OCI-LY3 (cell line): ENCODE measurements around the gene CMA1.
"Not testable (repeated sequence)": the region's sequence is repeated elsewhere in the genome, so short reads cannot be mapped to it uniquely, and the experiment has no call there.

Experiments used
- H2AFZ ChIP-seq: fragments of 200-600, 300-600 bp; shearing (Covaris generic); 2 replicates; pipeline ENCODE4 v1.6.0; 2014; ENCODE audit warnings: antibody characterized with exemption, low read depth, low read length
- H3K27ac ChIP-seq: fragments of 200-600, 300-600 bp; sonication (generic); 2 replicates; pipeline ENCODE4 v1.5.1; 2014; ENCODE audit warnings: mild to moderate bottlenecking, low read length, moderate library complexity, mixed read lengths
- H3K27me3 ChIP-seq: fragments of 200-600, 300-600 bp; sonication (generic); 2 replicates; pipeline ENCODE4 v1.6.1; 2014; ENCODE audit warnings: low read depth, low read length, mixed read lengths
- H3K36me3 ChIP-seq: fragments of 200-600, 300-600 bp; sonication (generic); replicated peaks from 2 replicates; pipeline ENCODE3; 2014; ENCODE audit warnings: low read depth, low read length, mixed read lengths
- H3K4me1 ChIP-seq: fragments of 300-600, 200-600 bp; sonication (generic); 2 replicates; pipeline ENCODE4 v1.6.1; 2014; ENCODE audit warnings: low read length, mixed read lengths
- H3K4me2 ChIP-seq: fragments of 200-600, 300-600 bp; sonication (generic); 2 replicates; pipeline ENCODE4 v1.6.1; 2014; ENCODE audit warnings: low read length, mixed read lengths
- H3K4me3 ChIP-seq: fragments of 300-600, 200-600 bp; sonication (generic); 2 replicates; pipeline ENCODE4 v1.5.1; 2014; ENCODE audit warnings: antibody characterized with exemption, mild to moderate bottlenecking, low read length, moderate library complexity
- H3K79me2 ChIP-seq: fragments of 300-600, 200-600 bp; shearing (Covaris generic); 2 replicates; pipeline ENCODE4 v1.6.1; 2014; ENCODE audit warnings: mild to moderate bottlenecking, low read length, mixed read lengths
- H3K9ac ChIP-seq: fragments of 300-600, 200-600 bp; shearing (Covaris generic); 2 replicates; pipeline ENCODE4 v1.6.0; 2014; ENCODE audit warnings: mild to moderate bottlenecking, low read length, moderate library complexity
- H3K9me3 ChIP-seq: fragments of 200-600, 300-600 bp; shearing (Covaris generic); 2 replicates; pipeline ENCODE4 v1.6.1; 2014; ENCODE audit warnings: low read length, mixed read lengths; ENCODE audit not compliant: insufficient read depth
- H4K20me1 ChIP-seq: fragments of 200-600, 300-600 bp; sonication (generic); 2 replicates; pipeline ENCODE4 v1.6.1; 2016; ENCODE audit warnings: low read length, mixed read lengths; ENCODE audit not compliant: insufficient read depth
- CTCF ChIP-seq: fragments of 200-600, 300-600 bp; sonication (generic); IDR thresholded peaks from 2 replicates; pipeline ENCODE4 v1.5.1; 2014; ENCODE audit warnings: antibody characterized with exemption, low read length, low read depth
- EZH2phosphoT487 ChIP-seq: fragments of 200-600 bp; shearing (Covaris generic); IDR thresholded peaks from 2 replicates; pipeline ENCODE4 v1.6.1; 2018; ENCODE audit warnings: antibody characterized with exemption, mixed run types, low read depth

Gene CMA1

GRCh38 chr14:24508155-24508840, at the start of gene CMA1:
Gene CMA1, minus strand, starts transcription at chr14:24508265. Its CDS starts 30 bp downstream, at chr14:24508235.
- H3K36me3 ChIP-seq: no peaks in the 10 kb centered on the region
- no peak within 1 kb of the TSS for H3K27ac ChIP-seq
- TF ChIP-seq CTCF (no peak), EZH2phosphoT487 (no peak)
- no peaks in the 10 kb centered on the region for H3K79me2 ChIP-seq
- peaks cover 20% of the 10 kb centered on the region for H3K4me1 ChIP-seq
- H3K27me3 ChIP-seq: 0 out of 2 replicates have a peak, but pooled peaks cover 14% of the 10 kb centered on the region
- no peaks in the 10 kb centered on the region for H3K9me3 ChIP-seq
- H3K4me2 ChIP-seq: peak within 1 kb of the TSS; percentile 55
- no peak within 1 kb of the TSS for H2AFZ ChIP-seq
- H4K20me1 ChIP-seq: no peaks in the 10 kb centered on the region
- H3K4me3 ChIP-seq: no peak within 1 kb of the TSS
- H3K9ac ChIP-seq: no peak within 1 kb of the TSS

- no peak overlapping the region for H3K4me3 ChIP-seq
- H4K20me1 ChIP-seq: no peaks in the 10 kb centered on the region
- H3K27ac ChIP-seq: no peak overlapping the region
- H3K36me3 ChIP-seq: no peaks in the 10 kb centered on the region
- no peaks in the 10 kb centered on the region for H3K9me3 ChIP-seq
- TF ChIP-seq CTCF: no peak
- TF ChIP-seq EZH2phosphoT487: no peak
- H3K79me2 ChIP-seq: no peaks in the 10 kb centered on the region
- no peak overlapping the region for H3K9ac ChIP-seq
- H3K27me3 ChIP-seq: no peaks in the 10 kb centered on the region
- no peak overlapping the region for H3K4me2 ChIP-seq
- no peak overlapping the region for H2AFZ ChIP-seq
- H3K4me1 ChIP-seq: no peaks in the 10 kb centered on the region
Measured at GRCh38 chr14:24556756-24557155, 48.7 kb upstream of the CMA1 start.

- H3K79me2 ChIP-seq, H3K4me3 ChIP-seq, H3K9ac ChIP-seq, H3K9me3 ChIP-seq, H3K27ac ChIP-seq, H2AFZ ChIP-seq, H4K20me1 ChIP-seq, H3K4me1 ChIP-seq, H3K4me2 ChIP-seq, H3K36me3 ChIP-seq, H3K27me3 ChIP-seq: not testable (repeated sequence)
Measured at GRCh38 chr14:24549064-24549463, 41.0 kb upstream of the CMA1 start.

GRCh38 chr14:24542346-24542936, 34.4 kb upstream of the CMA1 start:
- peaks cover 3% of the 10 kb centered on the region; the same call in 1 of the 2 replicates for H3K27me3 ChIP-seq
- H3K79me2 ChIP-seq: no peaks in the 10 kb centered on the region
- no peak overlapping the region for H3K4me3 ChIP-seq
- H3K27ac ChIP-seq: no peak overlapping the region
- no peak overlapping the region for H3K4me2 ChIP-seq
- peaks cover 10% of the 10 kb centered on the region; the same call in 1 of the 2 replicates for H3K9me3 ChIP-seq
- H2AFZ ChIP-seq: no peak overlapping the region
- no peaks in the 10 kb centered on the region for H4K20me1 ChIP-seq
- H3K36me3 ChIP-seq: no peaks in the 10 kb centered on the region
- H3K9ac ChIP-seq: no peak overlapping the region
- peaks cover 7% of the 10 kb centered on the region for H3K4me1 ChIP-seq
- TF ChIP-seq EZH2phosphoT487: no peak
- no peak for TF ChIP-seq CTCF
